HS-5 (cell line): Measurements from ENCODE around the gene ZNF646.

Experiments
- DNase-seq: peaks from one replicate; pipeline ENCODE4 v3.0.0-alpha.2; 2012; ENCODE audit warnings: low read depth

The ZNF646 gene

GRCh38 chr16:31064882-31065461 is 9.2 kb upstream of the ZNF646 start:
- DNase-seq = peak; percentile 94

- no peak for DNase-seq
Observed at GRCh38 chr16:31067342-31067741, 6.9 kb upstream of the ZNF646 start.

DNA sequence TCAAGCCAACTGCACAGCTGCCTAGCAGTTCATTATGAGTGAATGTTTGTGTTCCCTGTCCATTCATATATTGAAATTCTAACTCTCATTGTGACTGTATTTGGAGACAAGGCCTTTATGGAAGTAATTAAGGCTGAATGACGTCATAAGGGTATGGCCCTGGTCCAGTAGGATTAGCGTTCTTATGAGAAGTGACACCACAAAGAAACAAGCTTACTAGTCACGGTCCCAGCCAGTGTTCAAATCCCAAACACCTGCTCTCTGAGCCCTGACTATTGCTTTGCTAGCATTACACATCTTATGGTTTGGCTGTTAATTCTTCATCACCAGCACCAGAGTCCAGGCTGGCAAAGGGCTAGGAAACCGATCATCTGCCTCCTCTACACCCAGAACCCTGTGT is 2.4 kb upstream of the ZNF646 start:
- peak; percentile 81 for DNase-seq

GRCh38 chr16:31072540-31073141 is 1.6 kb upstream of the ZNF646 start:
- DNase-seq = no peak

DNA sequence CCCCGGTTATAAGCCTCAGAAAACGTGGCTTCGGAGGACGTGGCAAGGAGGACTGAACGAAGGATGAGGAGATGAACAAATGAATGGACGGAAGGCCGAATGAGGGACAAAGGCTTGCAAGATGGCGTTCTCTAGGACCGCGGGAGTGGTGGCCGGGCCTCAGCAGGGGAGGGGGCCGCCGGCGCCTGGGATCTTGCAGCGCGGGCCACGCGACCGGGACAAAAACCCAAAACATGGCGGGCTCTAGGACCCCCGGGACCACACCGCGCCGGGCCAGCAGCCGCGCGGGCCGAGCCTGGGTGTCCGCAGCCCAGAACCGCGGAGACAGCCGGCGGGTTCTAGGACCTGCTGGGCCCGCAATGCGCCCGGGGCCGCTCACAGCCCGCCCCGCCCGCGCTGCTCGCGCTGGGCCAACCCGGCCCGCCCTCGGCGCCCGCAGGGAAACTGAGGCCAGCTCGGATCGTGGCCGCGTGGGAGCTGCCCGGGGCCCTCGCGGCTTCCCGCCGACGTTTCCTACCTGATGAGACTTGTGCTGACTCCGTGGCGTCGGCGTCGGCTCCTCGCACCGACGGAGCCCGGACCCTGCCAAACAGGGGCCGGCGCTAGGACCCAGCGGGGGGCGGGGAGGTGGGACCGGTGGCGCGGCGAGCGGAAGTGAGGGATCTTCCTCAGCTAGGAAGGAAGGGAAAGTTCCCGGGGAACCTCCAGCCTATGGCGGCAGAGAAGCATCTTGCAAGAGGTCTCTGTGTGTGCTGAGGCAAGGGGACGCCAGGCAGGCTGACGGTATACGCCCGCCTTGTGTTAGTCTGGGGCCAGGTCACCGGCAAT is 866 bp upstream of the ZNF646 start:
- DNase-seq = no peak

GRCh38 chr16:31074814-31075183 is 577 bp downstream of the ZNF646 start:
- no peak for DNase-seq

DNA sequence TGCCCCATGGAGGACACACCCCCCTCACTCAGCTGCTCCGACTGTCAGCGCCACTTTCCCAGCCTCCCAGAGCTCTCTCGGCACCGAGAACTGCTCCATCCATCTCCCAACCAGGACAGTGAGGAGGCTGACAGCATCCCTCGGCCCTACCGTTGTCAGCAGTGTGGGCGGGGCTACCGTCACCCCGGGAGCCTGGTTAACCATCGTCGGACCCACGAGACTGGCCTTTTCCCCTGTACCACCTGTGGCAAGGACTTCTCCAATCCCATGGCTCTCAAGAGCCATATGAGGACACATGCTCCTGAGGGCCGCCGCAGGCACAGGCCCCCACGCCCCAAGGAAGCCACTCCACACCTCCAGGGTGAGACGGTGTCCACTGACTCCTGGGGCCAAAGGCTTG is 2.1 kb downstream of the ZNF646 start:
- DNase-seq = no peak

DNA sequence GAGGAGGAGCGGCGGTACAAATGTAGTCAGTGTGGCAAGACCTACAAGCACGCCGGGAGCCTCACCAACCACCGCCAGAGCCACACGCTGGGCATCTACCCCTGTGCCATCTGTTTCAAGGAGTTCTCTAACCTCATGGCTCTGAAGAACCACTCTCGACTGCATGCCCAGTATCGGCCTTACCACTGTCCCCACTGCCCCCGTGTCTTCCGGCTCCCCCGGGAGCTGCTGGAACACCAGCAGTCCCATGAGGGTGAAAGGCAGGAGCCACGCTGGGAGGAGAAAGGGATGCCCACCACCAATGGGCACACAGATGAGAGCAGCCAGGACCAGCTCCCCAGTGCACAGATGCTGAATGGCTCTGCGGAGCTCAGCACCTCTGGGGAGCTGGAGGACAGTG is 2.8 kb downstream of the ZNF646 start:
- DNase-seq = no peak

DNA sequence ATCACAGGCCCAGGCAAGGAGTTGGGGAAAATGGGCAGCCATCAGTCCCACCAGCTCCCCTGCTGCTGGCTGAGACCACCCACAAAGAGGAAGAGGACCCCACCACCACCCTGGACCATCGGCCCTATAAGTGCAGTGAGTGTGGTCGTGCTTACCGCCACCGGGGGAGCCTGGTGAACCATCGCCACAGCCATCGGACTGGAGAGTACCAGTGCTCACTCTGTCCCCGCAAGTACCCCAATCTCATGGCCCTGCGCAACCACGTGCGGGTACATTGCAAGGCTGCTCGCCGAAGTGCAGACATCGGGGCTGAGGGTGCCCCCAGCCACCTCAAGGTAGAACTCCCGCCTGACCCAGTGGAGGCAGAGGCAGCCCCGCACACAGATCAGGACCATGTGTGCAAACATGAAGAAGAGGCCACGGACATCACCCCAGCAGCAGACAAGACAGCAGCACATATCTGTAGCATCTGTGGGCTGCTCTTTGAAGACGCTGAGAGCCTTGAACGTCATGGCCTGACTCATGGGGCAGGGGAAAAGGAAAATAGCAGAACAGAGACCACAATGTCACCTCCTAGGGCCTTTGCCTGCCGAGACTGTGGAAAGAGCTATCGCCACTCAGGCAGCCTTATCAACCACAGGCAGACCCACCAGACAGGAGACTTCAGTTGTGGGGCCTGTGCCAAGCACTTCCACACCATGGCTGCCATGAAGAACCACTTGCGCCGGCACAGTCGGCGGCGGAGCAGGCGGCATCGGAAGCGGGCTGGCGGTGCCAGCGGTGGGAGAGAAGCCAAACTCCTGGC is 3.6 kb downstream of the ZNF646 start:
- DNase-seq = no peak

DNA sequence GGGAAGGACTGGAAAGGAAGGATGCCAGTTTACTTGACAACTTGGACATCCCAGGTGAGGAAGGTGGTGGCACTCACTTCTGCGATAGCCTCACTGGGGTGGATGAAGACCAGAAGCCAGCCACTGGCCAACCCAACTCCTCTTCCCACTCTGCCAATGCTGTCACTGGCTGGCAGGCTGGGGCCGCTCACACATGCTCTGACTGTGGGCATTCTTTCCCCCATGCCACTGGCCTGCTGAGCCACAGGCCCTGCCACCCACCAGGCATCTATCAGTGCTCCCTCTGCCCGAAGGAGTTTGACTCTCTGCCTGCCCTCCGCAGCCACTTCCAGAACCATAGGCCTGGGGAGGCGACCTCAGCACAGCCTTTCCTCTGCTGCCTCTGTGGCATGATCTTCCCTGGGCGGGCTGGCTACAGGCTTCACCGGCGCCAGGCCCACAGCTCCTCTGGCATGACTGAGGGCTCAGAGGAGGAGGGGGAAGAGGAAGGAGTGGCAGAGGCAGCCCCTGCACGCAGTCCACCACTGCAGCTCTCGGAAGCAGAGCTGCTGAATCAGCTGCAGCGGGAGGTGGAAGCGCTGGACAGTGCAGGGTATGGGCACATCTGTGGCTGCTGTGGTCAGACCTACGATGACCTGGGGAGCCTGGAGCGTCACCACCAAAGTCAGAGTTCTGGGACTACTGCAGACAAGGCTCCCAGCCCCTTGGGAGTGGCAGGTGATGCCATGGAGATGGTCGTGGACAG is 4.5 kb downstream of the ZNF646 start:
- DNase-seq = no peak

DNA sequence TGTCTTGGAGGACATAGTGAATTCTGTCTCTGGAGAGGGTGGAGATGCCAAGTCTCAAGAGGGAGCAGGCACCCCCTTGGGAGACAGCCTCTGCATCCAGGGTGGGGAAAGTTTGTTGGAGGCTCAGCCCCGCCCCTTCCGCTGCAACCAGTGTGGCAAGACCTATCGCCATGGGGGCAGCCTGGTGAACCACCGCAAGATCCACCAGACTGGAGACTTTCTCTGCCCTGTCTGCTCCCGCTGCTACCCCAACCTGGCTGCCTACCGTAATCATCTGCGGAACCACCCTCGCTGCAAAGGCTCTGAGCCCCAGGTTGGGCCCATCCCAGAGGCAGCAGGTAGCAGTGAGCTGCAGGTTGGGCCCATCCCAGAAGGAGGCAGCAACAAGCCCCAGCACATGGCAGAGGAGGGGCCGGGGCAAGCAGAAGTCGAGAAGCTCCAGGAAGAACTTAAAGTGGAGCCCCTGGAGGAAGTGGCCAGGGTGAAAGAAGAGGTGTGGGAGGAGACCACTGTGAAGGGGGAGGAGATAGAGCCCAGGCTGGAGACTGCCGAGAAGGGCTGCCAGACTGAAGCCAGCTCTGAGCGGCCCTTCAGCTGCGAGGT is 5.2 kb downstream of the ZNF646 start:
- no peak for DNase-seq

DNA sequence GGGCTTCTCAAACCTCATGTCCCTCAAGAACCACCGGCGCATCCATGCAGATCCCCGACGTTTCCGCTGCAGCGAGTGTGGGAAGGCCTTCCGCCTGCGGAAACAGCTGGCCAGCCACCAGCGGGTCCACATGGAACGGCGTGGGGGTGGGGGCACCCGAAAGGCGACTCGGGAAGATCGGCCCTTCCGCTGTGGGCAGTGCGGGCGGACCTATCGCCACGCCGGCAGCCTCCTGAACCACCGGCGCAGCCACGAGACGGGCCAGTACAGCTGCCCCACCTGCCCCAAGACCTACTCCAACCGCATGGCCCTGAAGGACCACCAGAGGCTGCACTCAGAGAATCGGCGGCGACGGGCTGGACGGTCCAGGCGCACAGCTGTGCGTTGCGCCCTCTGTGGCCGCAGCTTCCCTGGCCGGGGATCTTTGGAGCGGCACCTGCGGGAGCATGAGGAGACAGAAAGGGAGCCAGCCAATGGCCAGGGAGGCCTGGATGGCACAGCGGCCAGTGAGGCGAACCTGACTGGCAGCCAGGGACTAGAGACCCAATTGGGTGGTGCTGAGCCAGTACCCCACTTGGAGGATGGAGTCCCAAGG is 5.9 kb downstream of the ZNF646 start:
- no peak for DNase-seq

GRCh38 chr16:31080756-31081419 is 6.7 kb downstream of the ZNF646 start:
- DNase-seq = no peak

DNA sequence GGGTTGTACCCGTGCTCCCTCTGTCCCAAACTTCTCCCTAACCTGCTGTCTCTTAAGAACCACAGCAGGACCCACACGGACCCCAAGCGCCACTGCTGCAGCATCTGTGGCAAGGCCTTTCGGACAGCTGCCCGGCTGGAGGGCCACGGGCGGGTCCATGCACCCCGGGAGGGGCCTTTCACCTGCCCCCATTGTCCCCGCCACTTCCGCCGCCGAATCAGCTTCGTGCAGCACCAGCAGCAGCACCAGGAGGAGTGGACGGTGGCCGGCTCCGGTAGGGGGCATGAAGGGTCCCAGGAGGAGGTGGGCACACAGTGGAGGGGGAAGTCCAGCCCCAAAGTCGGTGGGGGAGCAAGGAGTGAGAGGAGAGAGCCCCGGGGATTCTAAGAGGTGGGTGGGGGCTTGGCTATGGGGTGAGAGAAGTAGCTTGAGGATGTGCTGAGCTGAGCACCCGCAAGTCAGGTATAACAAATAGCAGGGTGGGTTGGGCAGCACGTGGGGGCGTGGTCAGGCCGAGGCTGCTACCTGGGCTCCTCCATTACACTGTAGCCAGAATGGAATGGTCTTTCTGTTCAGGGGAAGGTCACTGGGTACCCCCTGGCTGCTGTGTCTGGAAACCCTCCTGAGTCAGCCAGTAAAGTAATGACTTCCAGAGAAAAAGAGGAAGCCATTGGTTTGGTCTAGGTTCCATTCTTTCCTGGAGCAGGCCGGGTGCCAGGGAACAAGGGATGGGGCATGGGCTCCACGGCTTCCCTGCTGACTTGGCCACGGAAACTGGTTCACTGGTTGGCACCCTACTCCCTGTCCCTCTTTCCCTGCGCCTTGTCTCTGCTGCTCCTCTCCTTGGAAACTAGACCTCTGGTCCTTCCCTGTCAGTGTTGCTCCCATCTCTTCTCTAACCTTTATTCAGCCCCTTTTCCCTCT is 7.5 kb downstream of the ZNF646 start:
- no peak for DNase-seq

GRCh38 chr16:31082368-31083045 is 8.3 kb downstream of the ZNF646 start:
- no peak for DNase-seq

GRCh38 chr16:31083081-31083480 is 8.9 kb downstream of the ZNF646 start:
- DNase-seq = no peak

- no peak for DNase-seq
Observed at GRCh38 chr16:31083556-31083955, 9.3 kb downstream of the ZNF646 start.

- DNase-seq = no peak
Observed at GRCh38 chr16:31083981-31084380, 9.8 kb downstream of the ZNF646 start.
